ENCODE data around the gene GPATCH3.
A peak's percentile ranks its signal among the peaks of the same experiment; 100 is the strongest.
"Not testable (repeated sequence)": the region's sequence is repeated elsewhere in the genome, so short reads cannot be mapped to it uniquely, and the experiment has no call there.

GPATCH3 gene

GRCh38 chr1:26863685-26864077 is 36.6 kb downstream of the GPATCH3 start:
- DNase-seq, result no peak

GRCh38 chr1:26862781-26863684 is 37.2 kb downstream of the GPATCH3 start, which contains the start of gene SFN:
Gene SFN (plus strand): TSS chr1:26863149. CDS start chr1:26863213, 64 bp downstream.
- peak; percentile 64 for DNase-seq

GRCh38 chr1:26861889-26862378 is 38.3 kb downstream of the GPATCH3 start:
- peak; percentile 12 for DNase-seq

GRCh38 chr1:26861286-26861701 is 39.0 kb downstream of the GPATCH3 start:
- DNase-seq, result no peak

- DNase-seq, result no peak
Observed at GRCh38 chr1:26858891-26859640, 41.2 kb downstream of the GPATCH3 start.

- DNase-seq, result no peak
Observed at GRCh38 chr1:26858160-26858559, 42.1 kb downstream of the GPATCH3 start.

- no peak for DNase-seq
Observed at GRCh38 chr1:26857473-26858060, 42.7 kb downstream of the GPATCH3 start.

- DNase-seq, result no peak
Observed at GRCh38 chr1:26856604-26857469, 43.4 kb downstream of the GPATCH3 start.

GRCh38 chr1:26856181-26856580 is 44.1 kb downstream of the GPATCH3 start:
- no peak for DNase-seq

GRCh38 chr1:26855636-26856035 is 44.6 kb downstream of the GPATCH3 start:
- DNase-seq, result no peak

GRCh38 chr1:26854906-26855305 is 45.4 kb downstream of the GPATCH3 start:
- DNase-seq, result peak; percentile 50

GRCh38 chr1:26853600-26853999 is 46.7 kb downstream of the GPATCH3 start:
- no peak for DNase-seq

- DNase-seq, result peak; percentile 57
Observed at GRCh38 chr1:26853156-26853555, 47.1 kb downstream of the GPATCH3 start.

- no peak for DNase-seq
Observed at GRCh38 chr1:26852701-26853100, 47.6 kb downstream of the GPATCH3 start.

GRCh38 chr1:26851106-26851684 is 49.1 kb downstream of the GPATCH3 start:
- no peak for DNase-seq

- no peak for DNase-seq
Observed at GRCh38 chr1:26848941-26849774, 51.1 kb downstream of the GPATCH3 start.

GRCh38 chr1:26848499-26848898 is 51.8 kb downstream of the GPATCH3 start:
- DNase-seq, result no peak

GRCh38 chr1:26847826-26848225 is 52.4 kb downstream of the GPATCH3 start:
- not testable (repeated sequence) for DNase-seq

GRCh38 chr1:26844424-26845196 is 55.7 kb downstream of the GPATCH3 start:
- DNase-seq, result no peak
